K562 (cell line): ENCODE measurements around the gene CREB3L2. TPM values are rescaled to one million over a fixed set of nuclear protein-coding genes. Genes with fewer than 3 reads are reported as not detected.
A peak's percentile ranks its signal among the peaks of the same experiment; 100 is the strongest.

Experiments
- ATAC-seq: fragments of 200-7000 bp; cut with Tn5 transposase; 3 replicates; pipeline ENCODE4 v1.9.1; 2020; ENCODE audit warnings: moderate library complexity
- BruUV-seq: library from RNA; stranded (reverse); fragments of 400-500 nt; replicated peaks from 2 replicates; lab custom pipeline; 2021; lab: Mats Ljungman, UMichigan
- CTCF ChIA-PET: fragments of 300-600 bp; formaldehyde crosslinking; extraction: SDS; loops from one replicate; lab custom pipeline; 2021; ENCODE audit warnings: low intra/inter-chr PET ratio; lab: Yijun Ruan, JAX
- POLR2A ChIA-PET: fragments of 300-600, 350-650 bp; sonication (Branson Sonifier 250); formaldehyde crosslinking; extraction: SDS; loops from one replicate; lab custom pipeline; 2021; ENCODE audit warnings: antibody characterized with exemption, inconsistent platforms; lab: Yijun Ruan, JAX
- DNase-seq, 4 experiments: peaks; one replicate each; pipeline versions ENCODE4 v3.0.0 to v3.0.0-alpha.2; 2011 to 2018; ENCODE audit warnings: low spot score in 3 of 4, mixed read lengths in 3 of 4; ENCODE audit errors: extremely low read depth in 1 of 4
- FAIRE-seq: peaks from 2 replicates; lab custom pipeline; 2011; peaks lifted over from hg19 to GRCh38; lab: Jason Lieb, UNC
- H2AFZ ChIP-seq: 2 replicates; pipeline ENCODE4 v1.6.0; 2011; ENCODE audit warnings: low read depth, low read length, control low read depth, inconsistent platforms
- H3K27ac ChIP-seq: fragments of 200-600 bp; 3 replicates; pipeline ENCODE4 v1.8.0; 2011; ENCODE audit warnings: low read depth, mild to moderate bottlenecking, control low read depth, inconsistent platforms, low read length, moderate library complexity, mixed read lengths; ENCODE audit errors: extremely low read depth
- H3K27me3 ChIP-seq, 2 experiments: fragments of 300-600 bp in 1 of 2; 2 replicates in 1 of 2; 3 replicates in 1 of 2; pipeline versions ENCODE4 v1.6.0 to v1.8.0; 2011; ENCODE audit warnings: inconsistent platforms in 2 of 2, low read length in 2 of 2, mild to moderate bottlenecking in 1 of 2, mixed read lengths in 1 of 2, moderate library complexity in 1 of 2; ENCODE audit not compliant: control insufficient read depth in 2 of 2, insufficient read depth in 2 of 2
- H3K36me3 ChIP-seq: fragments of 300-600 bp; 3 replicates; pipeline ENCODE4 v1.8.0; 2011; ENCODE audit warnings: mild to moderate bottlenecking, low read length, inconsistent platforms; ENCODE audit not compliant: control insufficient read depth, insufficient read depth
- H3K4me1 ChIP-seq, 2 experiments: fragments of 200-600 bp in 1 of 2; replicated peaks in 1 of 2; 2 replicates in 1 of 2; 3 replicates in 1 of 2; pipeline versions ENCODE4 v1.5.1 to v1.8.0; 2011; ENCODE audit warnings: inconsistent platforms in 2 of 2, low read length in 2 of 2, mild to moderate bottlenecking in 1 of 2, mixed read lengths in 1 of 2, moderate library complexity in 1 of 2; ENCODE audit not compliant: control insufficient read depth in 2 of 2, insufficient read depth in 2 of 2
- H3K4me2 ChIP-seq: 2 replicates; pipeline ENCODE4 v1.6.1; 2011; ENCODE audit warnings: low read length, control low read depth, inconsistent platforms, mixed read lengths; ENCODE audit not compliant: insufficient read depth
- H3K4me3 ChIP-seq: fragments of 200-600 bp; sonication (generic), shearing (Covaris generic); 2 replicates; pipeline ENCODE4 v1.5.1; 2016; ENCODE audit warnings: control low read depth, inconsistent platforms
- H3K79me2 ChIP-seq: fragments of 200-600 bp; 3 replicates; pipeline ENCODE4 v1.8.0; 2011; ENCODE audit warnings: low read length, inconsistent platforms; ENCODE audit not compliant: control insufficient read depth, insufficient read depth
- H3K9ac ChIP-seq, 2 experiments: 2 replicates each; pipeline versions ENCODE4 v1.6.0 to v1.6.1; 2011; ENCODE audit warnings: low read depth in 2 of 2, low read length in 2 of 2, control low read depth in 1 of 2, inconsistent platforms in 1 of 2, mild to moderate bottlenecking in 1 of 2, mixed read lengths in 1 of 2; ENCODE audit not compliant: insufficient read depth in 1 of 2
- H3K9me1 ChIP-seq: one replicate; pipeline ENCODE4 v1.6.0; 2011; ENCODE audit warnings: inconsistent platforms, mild to moderate bottlenecking, low read length, moderate library complexity; ENCODE audit not compliant: control insufficient read depth, insufficient read depth
- H3K9me3 ChIP-seq: replicated peaks from 2 replicates; pipeline ENCODE4 v1.5.1; 2011; ENCODE audit warnings: low read depth, low read length, inconsistent platforms; ENCODE audit not compliant: control insufficient read depth, insufficient read depth
- H4K20me1 ChIP-seq: replicated peaks from 2 replicates; pipeline ENCODE4 v1.6.1; 2011; ENCODE audit warnings: low read length, inconsistent platforms, mixed read lengths; ENCODE audit not compliant: control insufficient read depth, insufficient read depth
- HDAC1 ChIP-seq, 2 experiments: fragments of 450-650 bp; IDR thresholded peaks; 2 replicates each; pipeline ENCODE4 v1.6.1; 2016 to 2017; ENCODE audit warnings: inconsistent platforms in 1 of 2, mild to moderate bottlenecking in 1 of 2, moderate library complexity in 1 of 2
- HMG20B ChIP-seq: fragments of 250-450 bp; sonication (Bioruptor Pico); IDR thresholded peaks from 2 replicates; pipeline ENCODE4 v1.5.0; 2021; ENCODE audit warnings: mild to moderate bottlenecking
- HOXB6 ChIP-seq: fragments of 250-450 bp; sonication (Bioruptor Pico); IDR thresholded peaks from 2 replicates; pipeline ENCODE4 v1.5.1; 2022; ENCODE audit warnings: mild to moderate bottlenecking, borderline replicate concordance
- NFXL1 ChIP-seq: fragments of 450-650 bp; formaldehyde crosslinking; IDR thresholded peaks from 2 replicates; pipeline ENCODE4 v1.4.0; 2021; ENCODE audit warnings: mild to moderate bottlenecking
- PCBP1 ChIP-seq: fragments of 200-400 bp; formaldehyde crosslinking; IDR thresholded peaks from 2 replicates; pipeline ENCODE4 v1.6.1; 2018; ENCODE audit warnings: mild to moderate bottlenecking, low read depth, low read length; ENCODE audit not compliant: poor library complexity, severe bottlenecking
- PHB2 ChIP-seq: fragments of 450-650 bp; IDR thresholded peaks from 2 replicates; pipeline ENCODE4 v1.6.1; 2017; ENCODE audit warnings: low read depth
- PTTG1 ChIP-seq: fragments of 450-650 bp; IDR thresholded peaks from 2 replicates; pipeline ENCODE4 v1.6.1; 2016; ENCODE audit warnings: low read depth, mild to moderate bottlenecking, missing genetic modification characterization, missing compliant biosample characterization
- PYGO2 ChIP-seq: fragments of 450-650 bp; IDR thresholded peaks from 2 replicates; pipeline ENCODE4 v1.6.1; 2016; ENCODE audit warnings: mild to moderate bottlenecking, missing genetic modification characterization, moderate library complexity, missing compliant biosample characterization
- SMARCC2 ChIP-seq: fragments of 450-650 bp; IDR thresholded peaks from 2 replicates; pipeline ENCODE4 v1.6.1; 2017; ENCODE audit warnings: antibody characterized with exemption, moderate library complexity, mild to moderate bottlenecking, low read depth
- SPI1 ChIP-seq: IDR thresholded peaks from 2 replicates; pipeline ENCODE4 v1.6.1; 2011; ENCODE audit warnings: low read depth, low read length, control low read depth, borderline replicate concordance
- TBL1XR1 ChIP-seq, 2 experiments: IDR thresholded peaks; 2 replicates each; pipeline ENCODE4 v1.6.1; 2012; ENCODE audit warnings: improper control_type of control experiment in 2 of 2, low read length in 2 of 2, mild to moderate bottlenecking in 1 of 2
- TCF3 ChIP-seq: sonication (generic); formaldehyde crosslinking; IDR thresholded peaks from 2 replicates; pipeline ENCODE4 v1.4.0; 2020; ENCODE audit warnings: mild to moderate bottlenecking, missing genetic modification reagents
- ZEB2 ChIP-seq: fragments of 450-650 bp; IDR thresholded peaks from 2 replicates; pipeline ENCODE4 v1.6.1; 2016
- WGBS: fragments of 100-300 bp; shearing (Covaris generic); methylation state at CpG from one replicate; pipeline ENCODE4 v1.1.6; 2016; ENCODE audit warnings: low coverage, mixed read lengths; ENCODE audit not compliant: insufficient coverage; ENCODE audit errors: missing lambda C conversion rate; 5-methylcytosine and 5-hydroxymethylcytosine counted together
- in situ Hi-C: fragments of 300-500 bp; cut with MboI; formaldehyde crosslinking; loops from 4 replicates; pipeline ENCODE4 v1.15.0; 2018; ENCODE audit warnings: inconsistent platforms, mixed read lengths
- intact Hi-C: fragments of 100-400 bp; cut with micrococcal nuclease; formaldehyde crosslinking; loops from 2 replicates; pipeline ENCODE4 v1.14.2; 2022
- polyA plus RNA-seq, 8 experiments: library from polyadenylated mRNA; depleted of rRNA in 4 of 8; stranded (reverse) in 5 of 8; unstranded in 3 of 8; fragments of >200 nt; fragmentation: Nextera tagmentation in 2 of 8; fragmentation: Illumina TruSeq in 1 of 8; extraction: Ambion mirVana in 2 of 8; extraction: Trizol in 1 of 8; gene quantifications; 2 replicates each; pipeline versions ENCODE4 v1.2.1 to v1.2.3, GENCODE V29; 2011 to 2014; ENCODE audit warnings: inconsistent platforms in 1 of 8, missing spikeins in 1 of 8
- total RNA-seq, 7 experiments: library from RNA; depleted of rRNA in 6 of 7; stranded (reverse); fragments of >200 nt in 6 of 7; fragmentation: Illumina TruSeq in 2 of 7; extraction: Trizol in 2 of 7; gene quantifications; 2 replicates each; pipeline versions ENCODE4 v1.2.1 to v1.2.3, GENCODE V29; 2011 to 2021; ENCODE audit warnings: low replicate concordance in 1 of 7
- TF ChIP-seq, protein P1 (sequence below), 2 experiments: fragments of 450-650 bp in 1 of 2; sonication (generic) in 1 of 2; formaldehyde crosslinking in 1 of 2; IDR thresholded peaks in 1 of 2; conservative IDR thresholded peaks in 1 of 2; 2 replicates each; pipeline versions ENCODE4 v1.6.1 to v1.8.1; 2016 to 2023; ENCODE audit warnings: mild to moderate bottlenecking in 2 of 2, moderate library complexity in 2 of 2, inconsistent platforms in 1 of 2, missing genetic modification reagents in 1 of 2
- TF ChIP-seq, protein P2 (sequence below): sonication (generic); formaldehyde crosslinking; IDR thresholded peaks from 2 replicates; pipeline ENCODE4 v1.8.1; 2023; ENCODE audit warnings: mild to moderate bottlenecking, missing genetic modification reagents
- TF ChIP-seq, protein P3 (sequence below): sonication (generic); formaldehyde crosslinking; IDR thresholded peaks from 2 replicates; pipeline ENCODE4 v1.8.1; 2023; ENCODE audit warnings: mild to moderate bottlenecking, missing genetic modification reagents
- TF ChIP-seq, protein P4 (sequence below): fragments of 450-650 bp; formaldehyde crosslinking; IDR thresholded peaks from 2 replicates; pipeline ENCODE4 v1.4.0; 2020; ENCODE audit warnings: mild to moderate bottlenecking

Gene CREB3L2
- total and polyA plus RNA-seq, 9 of the 15 experiments (the other 6 are each of a cell fraction or from before 2014, with no cell fraction given): 7.1 to 45.6 (median 15.8) TPM

DNA sequence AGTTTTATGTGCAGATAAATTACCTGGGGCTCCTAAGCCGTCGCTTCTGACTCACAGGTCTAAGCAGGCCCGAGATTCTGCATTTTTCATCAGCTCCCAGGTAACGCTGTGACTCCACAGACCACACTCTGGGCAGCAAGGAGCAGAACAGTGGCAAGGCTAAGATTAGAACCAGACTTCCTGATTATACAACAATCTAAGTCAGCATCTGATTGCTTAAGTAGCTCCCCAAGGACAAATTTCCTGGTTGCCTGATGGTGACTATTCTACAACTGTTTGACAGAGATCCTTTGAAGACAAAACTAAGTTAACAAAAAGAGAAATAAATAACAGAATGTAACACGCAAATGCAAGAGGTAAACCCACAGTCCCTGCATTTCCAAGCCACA lies 69.0 kb downstream of the CREB3L2 start (continued):
- TF ChIP-seq, protein P1, sequence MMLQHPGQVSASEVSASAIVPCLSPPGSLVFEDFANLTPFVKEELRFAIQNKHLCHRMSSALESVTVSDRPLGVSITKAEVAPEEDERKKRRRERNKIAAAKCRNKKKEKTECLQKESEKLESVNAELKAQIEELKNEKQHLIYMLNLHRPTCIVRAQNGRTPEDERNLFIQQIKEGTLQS (IDR thresholded peaks at IDR 0.05): no peak
- TF ChIP-seq, protein P1 (CRISPR knock-in tag; conservative IDR thresholded peaks at IDR 0.05): 0 out of 2 replicates have a peak, but pooled peaks have one; percentile 72
- TF ChIP-seq PTTG1 (tag): no peak
- TF ChIP-seq TCF3: peak; percentile 31
- peak; percentile 44; the same call in 1 of the 2 replicates for TF ChIP-seq SPI1
- TF ChIP-seq, protein P2, sequence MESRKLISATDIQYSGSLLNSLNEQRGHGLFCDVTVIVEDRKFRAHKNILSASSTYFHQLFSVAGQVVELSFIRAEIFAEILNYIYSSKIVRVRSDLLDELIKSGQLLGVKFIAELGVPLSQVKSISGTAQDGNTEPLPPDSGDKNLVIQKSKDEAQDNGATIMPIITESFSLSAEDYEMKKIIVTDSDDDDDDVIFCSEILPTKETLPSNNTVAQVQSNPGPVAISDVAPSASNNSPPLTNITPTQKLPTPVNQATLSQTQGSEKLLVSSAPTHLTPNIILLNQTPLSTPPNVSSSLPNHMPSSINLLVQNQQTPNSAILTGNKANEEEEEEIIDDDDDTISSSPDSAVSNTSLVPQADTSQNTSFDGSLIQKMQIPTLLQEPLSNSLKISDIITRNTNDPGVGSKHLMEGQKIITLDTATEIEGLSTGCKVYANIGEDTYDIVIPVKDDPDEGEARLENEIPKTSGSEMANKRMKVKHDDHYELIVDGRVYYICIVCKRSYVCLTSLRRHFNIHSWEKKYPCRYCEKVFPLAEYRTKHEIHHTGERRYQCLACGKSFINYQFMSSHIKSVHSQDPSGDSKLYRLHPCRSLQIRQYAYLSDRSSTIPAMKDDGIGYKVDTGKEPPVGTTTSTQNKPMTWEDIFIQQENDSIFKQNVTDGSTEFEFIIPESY: peak; percentile 13; the same call in 1 of the 2 replicates

DNA sequence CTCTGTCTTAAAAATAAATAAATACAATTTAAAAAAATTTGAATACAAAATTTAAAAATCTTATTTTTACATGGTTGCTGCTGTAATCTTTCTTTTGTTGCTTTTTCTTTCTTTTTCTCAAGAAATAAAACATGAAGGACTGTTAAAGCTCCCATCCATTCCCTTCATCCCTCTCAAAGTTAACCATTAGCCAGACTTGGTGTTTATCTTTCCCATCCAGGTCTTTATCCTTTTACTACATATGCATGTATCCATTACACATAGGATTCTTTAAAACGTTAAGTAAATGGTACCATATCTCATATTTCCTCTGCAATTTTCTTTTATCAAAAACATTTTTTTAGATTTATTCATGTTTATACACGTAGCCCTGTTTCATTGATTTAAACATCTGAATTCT lies 70.1 kb downstream of the CREB3L2 start:
- Histone ChIP-seq H3K9me1 (no peaks in the 10 kb centered on the region), H3K4me1 (peaks cover 16 to 56% of the 10 kb centered on the region in 2 experiments), H3K4me2 (no peak overlapping the region), H4K20me1 (no peaks in the 10 kb centered on the region), H3K27ac (no peak overlapping the region; the same call in 2 of the 3 replicates), H3K27me3 (no peaks in the 10 kb centered on the region), H3K36me3 (peaks cover 21% of the 10 kb centered on the region), H3K4me3 (no peak overlapping the region), H3K79me2 (peaks cover 73% of the 10 kb centered on the region), H2AFZ (no peak overlapping the region), H3K9me3 (no peaks in the 10 kb centered on the region), H3K9ac (no peak overlapping the region)
- in situ Hi-C loops: no loop called here
- no TSS peak for BruUV-seq
- intact Hi-C loops: no loop called here
- POLR2A ChIA-PET: interaction anchor here (1.3 kb wide), 1 partner anchor 48 kb away, joined by 3 read pairs; no protein-coding TSS in a partner anchor
- FAIRE-seq (no peak), ATAC-seq (no peak), DNase-seq (no peak)
- WGBS: 21% methylated on average over 2 of the region's 2 CpGs
- CTCF ChIA-PET: no interaction called here
- TF ChIP-seq HMG20B (CRISPR knock-in tag) (no peak), NFXL1 (CRISPR knock-in tag) (no peak), PYGO2 (tag) (no peak), PCBP1 (no peak), HDAC1 (IDR thresholded peaks at IDR 0.05) (no peak), ZEB2 (no peak), SMARCC2 (no peak), PHB2 (no peak), HOXB6 (CRISPR knock-in tag) (no peak), TBL1XR1 (IDR thresholded peaks at IDR 0.05; ENCODE audit: low read length in 2 of 2) (no peak)
- TF ChIP-seq, protein P3, sequence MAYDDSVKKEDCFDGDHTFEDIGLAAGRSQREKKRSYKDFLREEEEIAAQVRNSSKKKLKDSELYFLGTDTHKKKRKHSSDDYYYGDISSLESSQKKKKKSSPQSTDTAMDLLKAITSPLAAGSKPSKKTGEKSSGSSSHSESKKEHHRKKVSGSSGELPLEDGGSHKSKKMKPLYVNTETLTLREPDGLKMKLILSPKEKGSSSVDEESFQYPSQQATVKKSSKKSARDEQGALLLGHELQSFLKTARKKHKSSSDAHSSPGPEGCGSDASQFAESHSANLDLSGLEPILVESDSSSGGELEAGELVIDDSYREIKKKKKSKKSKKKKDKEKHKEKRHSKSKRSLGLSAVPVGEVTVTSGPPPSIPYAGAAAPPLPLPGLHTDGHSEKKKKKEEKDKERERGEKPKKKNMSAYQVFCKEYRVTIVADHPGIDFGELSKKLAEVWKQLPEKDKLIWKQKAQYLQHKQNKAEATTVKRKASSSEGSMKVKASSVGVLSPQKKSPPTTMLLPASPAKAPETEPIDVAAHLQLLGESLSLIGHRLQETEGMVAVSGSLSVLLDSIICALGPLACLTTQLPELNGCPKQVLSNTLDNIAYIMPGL (CRISPR knock-in tag): no peak
- TF ChIP-seq, protein P4, sequence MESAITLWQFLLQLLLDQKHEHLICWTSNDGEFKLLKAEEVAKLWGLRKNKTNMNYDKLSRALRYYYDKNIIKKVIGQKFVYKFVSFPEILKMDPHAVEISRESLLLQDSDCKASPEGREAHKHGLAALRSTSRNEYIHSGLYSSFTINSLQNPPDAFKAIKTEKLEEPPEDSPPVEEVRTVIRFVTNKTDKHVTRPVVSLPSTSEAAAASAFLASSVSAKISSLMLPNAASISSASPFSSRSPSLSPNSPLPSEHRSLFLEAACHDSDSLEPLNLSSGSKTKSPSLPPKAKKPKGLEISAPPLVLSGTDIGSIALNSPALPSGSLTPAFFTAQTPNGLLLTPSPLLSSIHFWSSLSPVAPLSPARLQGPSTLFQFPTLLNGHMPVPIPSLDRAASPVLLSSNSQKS: no peak
